Esophagus squamous epithelium (tissue), 5 donors: ENCODE results near the gene PKIG. TPM values are rescaled to one million over a fixed set of nuclear protein-coding genes. Genes with fewer than 3 reads are reported as not detected.

ENCODE experiments used
- DNase-seq: peaks from one replicate; lab custom pipeline; 2025; lab: John Stamatoyannopoulos, UW
- H3K27ac ChIP-seq, 4 donors: fragments of 200-600 bp; sonication (generic); one replicate each; pipeline ENCODE4 v1.5.1; 2016 to 2019; ENCODE audit warnings: mild to moderate bottlenecking in 1 of 4
- H3K27me3 ChIP-seq, 4 donors: fragments of 200-600 bp; sonication (generic); 1 replicate in 3 of 4; 2 replicates in 1 of 4; pipeline versions ENCODE4 v1.5.1 to v1.6.0; 2017 to 2021; ENCODE audit warnings: antibody characterized with exemption in 1 of 4
- H3K36me3 ChIP-seq, 3 donors: fragments of 200-600 bp; sonication (generic); one replicate each; pipeline ENCODE4 v1.5.1; 2016 to 2019
- H3K4me1 ChIP-seq, 3 donors: fragments of 200-600 bp; sonication (generic); one replicate each; pipeline ENCODE4 v1.5.1; 2017 to 2019
- H3K4me3 ChIP-seq, 4 donors: fragments of 200-600 bp; sonication (generic); 1 replicate in 3 of 4; 2 replicates in 1 of 4; pipeline ENCODE4 v1.5.1; 2016 to 2019; ENCODE audit warnings: mild to moderate bottlenecking in 2 of 4, moderate library complexity in 1 of 4
- H3K9me3 ChIP-seq, 3 donors: fragments of 200-600 bp; sonication (generic); one replicate each; pipeline ENCODE4 v1.5.1; 2016 to 2019
- POLR2A ChIP-seq, 4 donors: fragments of 450-650 bp; IDR thresholded peaks; one replicate each; pipeline ENCODE4 v1.6.1; 2017; ENCODE audit warnings: antibody characterized with exemption in 4 of 4, mild to moderate bottlenecking in 4 of 4, moderate library complexity in 3 of 4
- WGBS, 2 donors: methylation state at CpG; one replicate each; pipeline ENCODE4 v1.1.5; 2018; 5-methylcytosine and 5-hydroxymethylcytosine counted together
- intact Hi-C: fragments of 100-400 bp; cut with DNase I; formaldehyde crosslinking; loops from one replicate; pipeline ENCODE4 v1.15.0; 2022
- total RNA-seq, 4 donors: library from RNA; depleted of rRNA; stranded (reverse); fragments of >200 nt; gene quantifications; one replicate each; pipeline ENCODE4 v1.1.0, GENCODE V29; 2016
- TF ChIP-seq, protein P1 (sequence below), 6 experiments: fragments of 450-650 bp in 4 of 6; fragments of 200-600 bp in 2 of 6; sonication (generic) in 2 of 6; IDR thresholded peaks; one replicate each; pipeline ENCODE4 v1.5.1; 2016 to 2019; ENCODE audit warnings: antibody characterized with exemption in 6 of 6, mild to moderate bottlenecking in 4 of 6, moderate library complexity in 4 of 6
- donor health status: DM: yes; HTN: yes; CAD: no.

Gene PKIG
- total RNA-seq, 4 donors from 2014 or later = 11.0 to 80.1 (median 19.4) TPM

DNA sequence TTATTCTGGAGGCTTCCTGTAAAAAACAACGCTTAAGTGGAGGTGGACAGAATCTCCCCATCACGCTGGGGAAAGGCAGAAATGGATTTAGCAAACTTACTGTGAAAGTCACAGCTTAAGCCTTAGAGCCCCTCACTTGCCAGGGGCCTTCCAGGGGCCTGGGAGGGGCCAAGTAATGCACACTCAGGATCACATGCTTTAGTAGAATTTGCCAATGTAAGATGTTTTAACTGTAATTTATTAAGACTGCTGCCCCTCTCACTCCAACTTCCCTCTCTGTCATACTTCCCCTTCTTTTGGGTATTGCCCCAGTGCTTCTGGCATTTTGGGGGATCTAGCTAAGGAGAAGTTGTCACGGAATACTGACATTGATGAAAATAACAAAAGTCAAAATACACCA is 81.8 kb downstream of the PKIG start:
- H3K36me3 ChIP-seq = no peaks in the 10 kb centered on the region
- no peaks in the 10 kb centered on the region for H3K9me3 ChIP-seq
- WGBS, 2 donors = 44 to 50% methylated on average over 3 of the region's 3 CpGs
- H3K4me1 ChIP-seq = no peaks in the 10 kb centered on the region
- peaks cover 0 to 9% (median 0%) of the 10 kb centered on the region in 4 donors for H3K27me3 ChIP-seq
- no peak for DNase-seq
- H3K27ac ChIP-seq = no peak overlapping the region
- TF ChIP-seq, protein P1, sequence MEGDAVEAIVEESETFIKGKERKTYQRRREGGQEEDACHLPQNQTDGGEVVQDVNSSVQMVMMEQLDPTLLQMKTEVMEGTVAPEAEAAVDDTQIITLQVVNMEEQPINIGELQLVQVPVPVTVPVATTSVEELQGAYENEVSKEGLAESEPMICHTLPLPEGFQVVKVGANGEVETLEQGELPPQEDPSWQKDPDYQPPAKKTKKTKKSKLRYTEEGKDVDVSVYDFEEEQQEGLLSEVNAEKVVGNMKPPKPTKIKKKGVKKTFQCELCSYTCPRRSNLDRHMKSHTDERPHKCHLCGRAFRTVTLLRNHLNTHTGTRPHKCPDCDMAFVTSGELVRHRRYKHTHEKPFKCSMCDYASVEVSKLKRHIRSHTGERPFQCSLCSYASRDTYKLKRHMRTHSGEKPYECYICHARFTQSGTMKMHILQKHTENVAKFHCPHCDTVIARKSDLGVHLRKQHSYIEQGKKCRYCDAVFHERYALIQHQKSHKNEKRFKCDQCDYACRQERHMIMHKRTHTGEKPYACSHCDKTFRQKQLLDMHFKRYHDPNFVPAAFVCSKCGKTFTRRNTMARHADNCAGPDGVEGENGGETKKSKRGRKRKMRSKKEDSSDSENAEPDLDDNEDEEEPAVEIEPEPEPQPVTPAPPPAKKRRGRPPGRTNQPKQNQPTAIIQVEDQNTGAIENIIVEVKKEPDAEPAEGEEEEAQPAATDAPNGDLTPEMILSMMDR (IDR thresholded peaks at IDR 0.05) = no peak
- no peak for TF ChIP-seq POLR2A (IDR thresholded peaks at IDR 0.05)
- H3K4me3 ChIP-seq = no peak overlapping the region
- intact Hi-C loops = no loop called here

DNA sequence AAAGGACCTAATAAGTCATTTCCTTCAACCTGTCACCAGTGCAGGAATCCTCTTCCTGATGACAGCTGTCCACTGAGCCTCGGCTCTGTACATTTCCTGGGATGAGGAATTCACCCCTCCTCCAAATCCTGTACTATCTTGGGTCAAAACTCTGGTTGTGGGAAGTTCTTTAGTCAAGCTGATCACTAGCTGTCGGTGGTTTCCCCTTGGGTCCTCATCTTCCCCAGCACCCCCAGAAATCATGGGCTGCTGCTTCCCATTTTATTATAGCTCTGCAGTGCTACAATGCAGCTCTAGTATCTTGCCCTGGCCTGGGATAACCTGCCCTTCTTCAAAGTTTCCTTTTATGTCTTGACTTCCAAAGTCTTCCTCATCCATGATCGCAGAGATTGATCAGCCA is 83.7 kb downstream of the PKIG start:
- H3K27me3 ChIP-seq = peaks cover 0 to 9% (median 0%) of the 10 kb centered on the region in 4 donors
- H3K4me3 ChIP-seq = no peak overlapping the region
- TF ChIP-seq, protein P1 (IDR thresholded peaks at IDR 0.05) = no peak
- TF ChIP-seq POLR2A (IDR thresholded peaks at IDR 0.05) = no peak
- H3K36me3 ChIP-seq = no peaks in the 10 kb centered on the region
- no peak for DNase-seq
- H3K4me1 ChIP-seq = no peaks in the 10 kb centered on the region
- H3K27ac ChIP-seq = no peak overlapping the region
- intact Hi-C loops = no loop called here
- H3K9me3 ChIP-seq = no peaks in the 10 kb centered on the region
- 67 to 69% methylated on average over 2 to 3 of the region's 3 CpGs for WGBS, 2 donors

Other genes with a start within 250 kb of the PKIG start
- not detected for gene R3HDML, start 245.5 kb upstream of the PKIG start, total RNA-seq
- gene HNF4A, start 226.9 kb upstream of the PKIG start, total RNA-seq = not detected
- gene TTPAL, start 106.7 kb upstream of the PKIG start, total RNA-seq = 10 to 100 TPM in 3 of 4 donors, 1 to 10 TPM in 1; 7.9 to 13.0 (median 11.6) TPM
- 10 to 100 TPM; 41.7 to 83.9 (median 59.4) TPM for gene SERINC3, start 60.5 kb upstream of the PKIG start, total RNA-seq
- gene ADA, start 69.1 kb downstream of the PKIG start, total RNA-seq = 10 to 100 TPM in 2 of 4 donors, 1 to 10 TPM in 2; 3.8 to 31.7 (median 15.7) TPM
- gene CCN5, start 132.8 kb downstream of the PKIG start, total RNA-seq = 10 to 100 TPM in 3 of 4 donors, 1 to 10 TPM in 1; 6.7 to 83.9 (median 31.0) TPM
- gene KCNK15, start 163.3 kb downstream of the PKIG start, total RNA-seq = 1 to 10 TPM in 1 of 4 donors, under 1 TPM in 2, not detected in 1; 0.13 to 2.5 (median 0.23) TPM
- gene RIMS4, start 228.0 kb downstream of the PKIG start, total RNA-seq = 1 to 10 TPM in 1 of 4 donors, under 1 TPM in 1, not detected in 2; 0.32 to 1.7 TPM